Type B pancreatic cell (in vitro differentiated cells): ENCODE measurements around the gene C10orf143. TPM values are rescaled to one million over a fixed set of nuclear protein-coding genes. Genes with fewer than 3 reads are reported as not detected.
A peak's percentile ranks its signal among the peaks of the same experiment; 100 is the strongest.

Experiments
- DNase-seq: peaks from one replicate; pipeline ENCODE4 v3.0.0; 2021; ENCODE audit warnings: mixed read lengths; ENCODE audit not compliant: unreplicated experiment; ENCODE audit errors: extremely low spot score
- H3K27ac Mint-ChIP-seq: 2 replicates; pipeline ENCODE4 v1.8.0; 2021; ENCODE audit warnings: mild to moderate bottlenecking, mixed read lengths
- H3K27me3 Mint-ChIP-seq: 2 replicates; pipeline ENCODE4 v1.8.0; 2021; ENCODE audit warnings: mixed read lengths
- H3K36me3 Mint-ChIP-seq: 2 replicates; pipeline ENCODE4 v1.8.0; 2021; ENCODE audit warnings: mixed read lengths
- H3K4me1 Mint-ChIP-seq: one replicate; pipeline ENCODE4 v1.8.0; 2021; ENCODE audit warnings: mixed read lengths; ENCODE audit not compliant: unreplicated experiment
- H3K4me3 Mint-ChIP-seq: 2 replicates; pipeline ENCODE4 v1.8.0; 2021; ENCODE audit warnings: mild to moderate bottlenecking, mixed read lengths
- H3K9me3 Mint-ChIP-seq: 2 replicates; pipeline ENCODE4 v1.8.0; 2021; ENCODE audit warnings: mixed read lengths
- total RNA-seq: library from RNA; stranded (reverse); gene quantifications from 2 replicates; pipeline ENCODE4 v1.2.1, GENCODE V29; 2021; ENCODE audit warnings: low replicate concordance
- TF ChIP-seq, protein P1 (sequence below): fragments of 200-600 bp; sonication (generic); conservative IDR thresholded peaks from 2 replicates; pipeline ENCODE4 v1.5.0; 2021; ENCODE audit warnings: antibody characterized with exemption, mild to moderate bottlenecking

C10orf143 gene
- total RNA-seq, 1 donor from 2014 or later, result 3.0 TPM

DNA sequence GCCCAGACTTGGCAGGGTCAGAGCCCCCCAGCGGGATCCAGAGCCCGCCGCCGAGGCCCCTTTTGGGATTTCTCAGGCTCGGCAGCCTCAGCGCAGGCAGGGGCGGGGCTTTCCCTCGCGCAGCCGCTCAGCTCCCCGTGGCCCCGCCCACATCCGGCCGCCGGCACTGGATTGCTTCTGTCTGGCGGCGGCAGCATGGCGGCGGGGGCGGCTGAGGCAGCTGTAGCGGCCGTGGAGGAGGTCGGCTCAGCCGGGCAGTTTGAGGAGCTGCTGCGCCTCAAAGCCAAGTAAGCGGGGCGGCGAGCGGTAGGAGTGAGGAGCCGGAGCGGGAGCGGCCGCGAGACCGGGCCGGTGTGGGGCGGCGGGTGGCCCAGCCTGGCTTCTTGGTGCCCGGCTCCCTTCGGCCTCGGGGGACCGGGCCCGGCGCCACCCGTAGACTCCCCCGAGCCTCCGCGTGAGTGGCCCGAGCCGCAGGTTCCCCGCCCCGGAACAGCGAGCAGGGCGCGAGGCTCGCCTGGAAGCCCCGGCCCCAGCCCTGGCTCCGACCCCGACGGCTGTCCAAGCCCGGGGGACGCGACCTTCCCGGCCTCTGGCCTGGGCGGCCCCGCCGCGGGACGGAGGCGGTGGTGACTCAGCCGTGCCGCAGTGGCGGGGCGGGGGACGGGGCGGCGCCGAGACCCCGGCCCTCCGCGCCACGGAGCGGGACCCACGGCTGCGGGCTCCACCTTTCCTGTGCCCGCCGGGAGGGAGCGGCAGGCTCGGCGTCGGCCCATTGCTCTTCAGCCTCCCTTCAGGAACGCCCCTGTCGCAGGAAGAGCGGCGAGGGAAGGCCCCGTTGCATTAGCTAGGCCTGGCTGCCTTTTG lies 25.8 kb upstream of the C10orf143 start, which contains the start of gene GLRX3:
GLRX3 (plus strand) TSS at position 166 of the 864 bp plus-strand sequence; CDS start at position 196, 30 bp downstream.
- H3K36me3 Mint-ChIP-seq, result peaks cover 5% of the 10 kb centered on the region
- peak; percentile 94 for DNase-seq
- H3K4me1 Mint-ChIP-seq, result peaks cover 25% of the 10 kb centered on the region
- no peaks in the 10 kb centered on the region for H3K9me3 Mint-ChIP-seq
- peak within 1 kb of the TSS; percentile 90 for H3K27ac Mint-ChIP-seq
- no peaks in the 10 kb centered on the region for H3K27me3 Mint-ChIP-seq
- TF ChIP-seq, protein P1, sequence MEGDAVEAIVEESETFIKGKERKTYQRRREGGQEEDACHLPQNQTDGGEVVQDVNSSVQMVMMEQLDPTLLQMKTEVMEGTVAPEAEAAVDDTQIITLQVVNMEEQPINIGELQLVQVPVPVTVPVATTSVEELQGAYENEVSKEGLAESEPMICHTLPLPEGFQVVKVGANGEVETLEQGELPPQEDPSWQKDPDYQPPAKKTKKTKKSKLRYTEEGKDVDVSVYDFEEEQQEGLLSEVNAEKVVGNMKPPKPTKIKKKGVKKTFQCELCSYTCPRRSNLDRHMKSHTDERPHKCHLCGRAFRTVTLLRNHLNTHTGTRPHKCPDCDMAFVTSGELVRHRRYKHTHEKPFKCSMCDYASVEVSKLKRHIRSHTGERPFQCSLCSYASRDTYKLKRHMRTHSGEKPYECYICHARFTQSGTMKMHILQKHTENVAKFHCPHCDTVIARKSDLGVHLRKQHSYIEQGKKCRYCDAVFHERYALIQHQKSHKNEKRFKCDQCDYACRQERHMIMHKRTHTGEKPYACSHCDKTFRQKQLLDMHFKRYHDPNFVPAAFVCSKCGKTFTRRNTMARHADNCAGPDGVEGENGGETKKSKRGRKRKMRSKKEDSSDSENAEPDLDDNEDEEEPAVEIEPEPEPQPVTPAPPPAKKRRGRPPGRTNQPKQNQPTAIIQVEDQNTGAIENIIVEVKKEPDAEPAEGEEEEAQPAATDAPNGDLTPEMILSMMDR, result no peak
- peak within 1 kb of the TSS; percentile 94 for H3K4me3 Mint-ChIP-seq

DNA sequence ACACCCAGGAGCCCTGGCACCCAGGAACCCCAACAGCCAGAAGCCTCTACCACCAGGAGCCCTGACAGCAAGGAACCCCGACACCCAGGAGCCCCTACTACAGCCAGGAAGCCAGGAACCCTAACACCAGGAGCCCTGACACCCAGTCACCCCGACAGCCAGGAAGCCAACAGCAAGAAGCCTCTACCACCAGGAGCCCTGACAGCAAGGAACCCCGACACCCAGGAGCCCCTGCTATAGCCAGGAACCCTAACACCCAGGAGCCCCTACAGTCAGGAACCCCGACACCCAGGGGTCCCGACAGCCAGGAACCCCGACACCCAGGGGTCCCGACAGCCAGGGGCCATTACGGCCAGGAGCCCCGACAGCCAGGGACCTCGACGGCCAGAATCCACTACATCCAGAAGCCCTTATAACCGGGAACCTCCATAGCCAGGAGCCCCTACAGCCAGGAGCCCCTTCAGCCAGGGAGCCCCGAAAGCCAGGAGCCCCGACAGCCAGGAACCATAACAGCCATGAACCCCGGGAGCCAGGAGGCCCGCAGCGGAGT lies 25.1 kb upstream of the C10orf143 start:
- H3K9me3 Mint-ChIP-seq, result no peaks in the 10 kb centered on the region
- DNase-seq, result no peak
- TF ChIP-seq, protein P1, result no peak
- H3K4me3 Mint-ChIP-seq, result peak overlapping the region; percentile 91
- H3K27ac Mint-ChIP-seq, result peak overlapping the region; percentile 68
- H3K36me3 Mint-ChIP-seq, result peaks cover 4% of the 10 kb centered on the region
- H3K27me3 Mint-ChIP-seq, result peaks cover 3% of the 10 kb centered on the region
- H3K4me1 Mint-ChIP-seq, result peaks cover 22% of the 10 kb centered on the region

DNA sequence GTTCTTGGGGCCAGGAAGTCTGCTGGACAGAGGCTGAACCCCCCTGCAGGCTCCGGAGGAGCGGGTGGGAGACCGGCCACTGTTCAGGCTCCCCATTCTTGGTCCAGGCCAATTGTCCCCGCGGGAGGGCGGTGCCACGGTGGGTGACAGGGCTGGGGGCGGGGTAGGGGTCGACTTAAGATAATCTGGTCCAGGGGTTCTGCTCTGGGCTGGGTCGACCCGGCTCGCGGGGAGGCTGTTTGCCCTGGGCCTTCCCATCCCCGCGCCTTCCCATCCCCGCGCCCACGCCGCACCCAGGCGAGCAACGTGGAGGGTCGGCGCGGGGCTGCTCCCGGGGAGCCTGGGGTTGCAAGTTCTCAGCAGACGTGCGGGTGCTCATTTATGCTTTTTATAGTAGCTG lies 18.3 kb upstream of the C10orf143 start:
- no peak overlapping the region for H3K27ac Mint-ChIP-seq
- DNase-seq, result no peak
- peaks cover 3% of the 10 kb centered on the region for H3K27me3 Mint-ChIP-seq
- H3K4me1 Mint-ChIP-seq, result peaks cover 6% of the 10 kb centered on the region
- H3K4me3 Mint-ChIP-seq, result no peak overlapping the region
- H3K9me3 Mint-ChIP-seq, result no peaks in the 10 kb centered on the region
- TF ChIP-seq, protein P1, result no peak
- no peaks in the 10 kb centered on the region for H3K36me3 Mint-ChIP-seq

DNA sequence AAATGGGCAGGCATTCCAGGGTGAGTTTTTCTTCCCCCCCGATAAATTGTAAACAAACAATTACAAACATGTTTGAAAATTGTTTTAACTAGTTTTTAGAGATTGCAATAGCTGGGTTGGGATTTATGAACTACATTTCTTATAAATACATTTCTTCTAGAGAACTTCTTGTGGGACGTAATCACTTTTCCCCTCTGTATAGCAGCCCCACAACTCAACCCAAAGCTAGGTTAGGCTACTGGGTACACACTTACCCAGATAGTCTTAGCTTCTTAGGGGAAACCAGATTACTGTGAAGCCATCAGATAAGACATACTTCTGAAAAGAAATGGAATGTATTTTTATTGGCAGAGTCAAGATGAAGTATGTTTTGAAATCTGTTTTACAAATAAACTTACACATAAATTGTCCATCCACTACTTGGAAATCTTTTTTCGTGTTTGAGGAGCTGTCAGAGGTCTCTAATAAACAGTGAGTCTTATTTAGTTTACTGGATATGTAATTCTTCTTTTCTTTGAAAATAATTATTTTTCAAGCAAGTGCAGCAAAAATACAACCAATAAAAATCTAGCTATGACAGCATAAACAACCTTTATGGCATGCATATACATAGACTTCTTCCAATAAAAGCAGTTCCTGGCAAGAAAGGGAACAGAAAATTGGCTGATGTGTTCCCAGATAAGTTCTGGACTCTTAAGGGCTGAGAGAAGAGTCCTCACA lies 17.6 kb upstream of the C10orf143 start:
- no peak overlapping the region for H3K4me3 Mint-ChIP-seq
- TF ChIP-seq, protein P1, result no peak

DNA sequence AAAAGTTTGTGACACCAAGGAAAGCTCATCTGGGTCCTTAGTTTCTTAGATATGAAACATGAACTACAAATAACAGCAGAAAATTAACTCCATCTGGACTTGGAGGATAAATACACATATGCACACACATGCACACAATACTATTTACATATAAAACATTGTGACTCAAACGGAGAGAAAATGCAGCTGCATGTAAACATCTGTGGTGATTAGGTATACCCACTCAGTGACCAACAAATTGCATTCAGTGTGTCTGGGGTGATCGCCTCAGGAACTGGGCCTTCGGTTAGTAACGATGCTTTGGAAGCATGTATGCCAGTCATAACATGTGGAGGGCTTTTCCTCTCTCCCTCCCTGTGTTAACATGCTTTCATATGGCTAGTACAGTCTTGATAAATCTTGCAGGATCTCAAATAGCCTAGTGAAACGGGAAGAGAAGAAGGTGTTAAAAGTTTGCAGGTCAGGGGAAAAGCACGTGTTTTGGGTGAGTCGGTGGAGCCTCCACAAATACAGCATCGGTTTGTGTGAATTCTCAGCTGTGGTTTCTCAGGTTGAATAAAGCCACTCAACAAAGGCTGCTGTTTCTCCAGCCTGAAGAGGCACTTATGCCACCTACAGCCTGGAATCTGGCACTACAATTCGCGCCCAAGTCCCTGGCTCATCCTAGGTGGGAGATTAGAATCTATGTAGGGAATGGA lies 16.9 kb upstream of the C10orf143 start:
- no peak for DNase-seq
- no peaks in the 10 kb centered on the region for H3K9me3 Mint-ChIP-seq
- H3K4me3 Mint-ChIP-seq, result no peak overlapping the region
- H3K36me3 Mint-ChIP-seq, result no peaks in the 10 kb centered on the region
- peak overlapping the region; percentile 7 for H3K27ac Mint-ChIP-seq
- peaks cover 6% of the 10 kb centered on the region for H3K4me1 Mint-ChIP-seq
- TF ChIP-seq, protein P1, result peak; percentile 83
- H3K27me3 Mint-ChIP-seq, result peaks cover 3% of the 10 kb centered on the region

More for the DNA sequence above, 17.6 kb upstream of the C10orf143 start:
- H3K4me1 Mint-ChIP-seq, result peaks cover 6% of the 10 kb centered on the region
- H3K36me3 Mint-ChIP-seq, result no peaks in the 10 kb centered on the region
- no peak overlapping the region for H3K27ac Mint-ChIP-seq
- DNase-seq, result no peak
- H3K9me3 Mint-ChIP-seq, result no peaks in the 10 kb centered on the region
- H3K27me3 Mint-ChIP-seq, result peaks cover 3% of the 10 kb centered on the region
